BLaER1 (cell line): ENCODE measurements around the gene ZNF366.
A peak's percentile ranks its signal among the peaks of the same experiment; 100 is the strongest.

ENCODE experiments used
- H3K27ac ChIP-seq: shearing (Covaris generic); formaldehyde crosslinking; 2 replicates; pipeline ENCODE4 v1.8.1; 2022
- H3K27me3 ChIP-seq: shearing (Covaris generic); formaldehyde crosslinking; 2 replicates; pipeline ENCODE4 v1.8.1; 2022
- H3K36me3 ChIP-seq: shearing (Covaris generic); formaldehyde crosslinking; 2 replicates; pipeline ENCODE4 v1.8.1; 2022
- H3K4me1 ChIP-seq: shearing (Covaris generic); formaldehyde crosslinking; 2 replicates; pipeline ENCODE4 v1.8.1; 2022
- H3K4me2 ChIP-seq: shearing (Covaris generic); formaldehyde crosslinking; 2 replicates; pipeline ENCODE4 v1.8.1; 2022
- H3K4me3 ChIP-seq: shearing (Covaris generic); formaldehyde crosslinking; 2 replicates; pipeline ENCODE4 v1.8.1; 2022
- H3K9ac ChIP-seq: shearing (Covaris generic); formaldehyde crosslinking; 2 replicates; pipeline ENCODE4 v1.8.1; 2022
- H3K9me3 ChIP-seq: shearing (Covaris generic); formaldehyde crosslinking; 2 replicates; pipeline ENCODE4 v1.8.1; 2022
- H4K20me1 ChIP-seq: shearing (Covaris generic); formaldehyde crosslinking; 2 replicates; pipeline ENCODE4 v1.8.1; 2022
- Cebpa-rat ChIP-seq: shearing (Covaris generic); IDR thresholded peaks from 2 replicates; pipeline ENCODE4 v1.8.1; 2022

The ZNF366 gene

GRCh38 chr5:72434056-72434780 is 73.0 kb downstream of the ZNF366 start:
- H3K4me3 ChIP-seq = no peak overlapping the region
- no peaks in the 10 kb centered on the region for H3K36me3 ChIP-seq
- H3K9me3 ChIP-seq = no peaks in the 10 kb centered on the region
- H4K20me1 ChIP-seq = no peaks in the 10 kb centered on the region
- no peaks in the 10 kb centered on the region for H3K27me3 ChIP-seq
- peaks cover 11% of the 10 kb centered on the region for H3K4me1 ChIP-seq
- peak overlapping the region; percentile 44 for H3K4me2 ChIP-seq
- no peak overlapping the region for H3K9ac ChIP-seq
- H3K27ac ChIP-seq = no peak overlapping the region
- no peak for TF ChIP-seq Cebpa-rat

- H3K4me2 ChIP-seq = no peak overlapping the region
- H3K27ac ChIP-seq = no peak overlapping the region
- no peaks in the 10 kb centered on the region for H3K9me3 ChIP-seq
- H3K4me3 ChIP-seq = no peak overlapping the region
- no peaks in the 10 kb centered on the region for H4K20me1 ChIP-seq
- no peaks in the 10 kb centered on the region for H3K27me3 ChIP-seq
- no peaks in the 10 kb centered on the region for H3K36me3 ChIP-seq
- peaks cover 11% of the 10 kb centered on the region for H3K4me1 ChIP-seq
- no peak overlapping the region for H3K9ac ChIP-seq
- TF ChIP-seq Cebpa-rat = no peak
These were observed 73.7 kb downstream of the ZNF366 start for GRCh38 chr5:72433522-72433921.

GRCh38 chr5:72428669-72429068 is 78.5 kb downstream of the ZNF366 start:
- no peaks in the 10 kb centered on the region for H3K4me1 ChIP-seq

GRCh38 chr5:72427488-72428437 is 79.4 kb downstream of the ZNF366 start:
- Histone ChIP-seq H3K4me2 (no peak overlapping the region), H3K9me3 (no peaks in the 10 kb centered on the region), H3K27me3 (no peaks in the 10 kb centered on the region), H3K4me3 (no peak overlapping the region), H3K9ac (no peak overlapping the region), H3K27ac (no peak overlapping the region), H4K20me1 (no peaks in the 10 kb centered on the region), H3K4me1 (no peaks in the 10 kb centered on the region), H3K36me3 (no peaks in the 10 kb centered on the region)
- TF ChIP-seq Cebpa-rat = no peak

More at GRCh38 chr5:72428669-72429068, 78.5 kb downstream of the ZNF366 start:
- H3K9me3 ChIP-seq = no peaks in the 10 kb centered on the region
- no peaks in the 10 kb centered on the region for H4K20me1 ChIP-seq
- H3K36me3 ChIP-seq = no peaks in the 10 kb centered on the region
- no peak for TF ChIP-seq Cebpa-rat
- H3K4me3 ChIP-seq = no peak overlapping the region
- H3K27ac ChIP-seq = no peak overlapping the region
- H3K27me3 ChIP-seq = no peaks in the 10 kb centered on the region
- no peak overlapping the region for H3K4me2 ChIP-seq
- H3K9ac ChIP-seq = no peak overlapping the region

- no peak for TF ChIP-seq Cebpa-rat
- no peak overlapping the region for H3K9ac ChIP-seq
- H3K27me3 ChIP-seq = no peaks in the 10 kb centered on the region
- H3K4me2 ChIP-seq = no peak overlapping the region
- no peaks in the 10 kb centered on the region for H3K4me1 ChIP-seq
- no peak overlapping the region for H3K4me3 ChIP-seq
- H3K27ac ChIP-seq = no peak overlapping the region
- no peaks in the 10 kb centered on the region for H3K36me3 ChIP-seq
- no peaks in the 10 kb centered on the region for H4K20me1 ChIP-seq
- no peaks in the 10 kb centered on the region for H3K9me3 ChIP-seq
These were observed 80.2 kb downstream of the ZNF366 start for GRCh38 chr5:72427016-72427415.

GRCh38 chr5:72426019-72426418 is 81.2 kb downstream of the ZNF366 start:
- Histone ChIP-seq H3K4me1 (no peaks in the 10 kb centered on the region), H3K36me3 (no peaks in the 10 kb centered on the region), H3K27me3 (no peaks in the 10 kb centered on the region), H4K20me1 (no peaks in the 10 kb centered on the region), H3K9me3 (no peaks in the 10 kb centered on the region), H3K4me2 (no peak overlapping the region), H3K4me3 (no peak overlapping the region), H3K9ac (no peak overlapping the region), H3K27ac (no peak overlapping the region)
- TF ChIP-seq Cebpa-rat = no peak

- no peaks in the 10 kb centered on the region for H3K27me3 ChIP-seq
- peaks cover 14% of the 10 kb centered on the region for H3K9me3 ChIP-seq
- H3K4me3 ChIP-seq = no peak overlapping the region
- TF ChIP-seq Cebpa-rat = no peak
- no peaks in the 10 kb centered on the region for H4K20me1 ChIP-seq
- H3K36me3 ChIP-seq = no peaks in the 10 kb centered on the region
- no peak overlapping the region for H3K9ac ChIP-seq
- H3K27ac ChIP-seq = no peak overlapping the region
- no peaks in the 10 kb centered on the region for H3K4me1 ChIP-seq
- H3K4me2 ChIP-seq = no peak overlapping the region
These were observed 88.9 kb downstream of the ZNF366 start for GRCh38 chr5:72418271-72418670.

- Histone ChIP-seq H3K36me3 (no peaks in the 10 kb centered on the region), H3K9ac (no peak overlapping the region), H4K20me1 (no peaks in the 10 kb centered on the region), H3K27me3 (no peaks in the 10 kb centered on the region), H3K4me2 (no peak overlapping the region), H3K4me1 (no peaks in the 10 kb centered on the region), H3K4me3 (no peak overlapping the region), H3K27ac (no peak overlapping the region), H3K9me3 (peaks cover 14% of the 10 kb centered on the region)
- no peak for TF ChIP-seq Cebpa-rat
These were observed 89.7 kb downstream of the ZNF366 start for GRCh38 chr5:72417333-72418062.

GRCh38 chr5:72415616-72416325 is 91.4 kb downstream of the ZNF366 start:
- no peak overlapping the region for H3K4me3 ChIP-seq
- H3K27me3 ChIP-seq = no peaks in the 10 kb centered on the region
- no peak overlapping the region for H3K4me2 ChIP-seq
- no peak overlapping the region for H3K9ac ChIP-seq
- no peak for TF ChIP-seq Cebpa-rat
- peaks cover 14% of the 10 kb centered on the region for H3K9me3 ChIP-seq
- no peaks in the 10 kb centered on the region for H3K4me1 ChIP-seq
- H3K36me3 ChIP-seq = no peaks in the 10 kb centered on the region
- no peak overlapping the region for H3K27ac ChIP-seq
- no peaks in the 10 kb centered on the region for H4K20me1 ChIP-seq
